Chondrocyte (in vitro differentiated cells): ENCODE results near the gene ENTREP1. TPM values are rescaled to one million over a fixed set of nuclear protein-coding genes. Genes with fewer than 3 reads are reported as not detected.

ENCODE experiments used
- DNase-seq: peaks from one replicate; pipeline ENCODE4 v3.0.0; 2021; ENCODE audit warnings: mixed read lengths, low spot score
- H3K27ac Mint-ChIP-seq: one replicate; pipeline ENCODE4 v1.8.0; 2021; ENCODE audit warnings: mild to moderate bottlenecking, moderate library complexity, mixed read lengths; ENCODE audit not compliant: unreplicated experiment
- H3K27me3 Mint-ChIP-seq: 2 replicates; pipeline ENCODE4 v1.8.0; 2021; ENCODE audit warnings: low read depth, mixed read lengths
- H3K36me3 Mint-ChIP-seq: 2 replicates; pipeline ENCODE4 v1.8.0; 2021; ENCODE audit warnings: low read depth, mixed read lengths
- H3K4me1 Mint-ChIP-seq: 2 replicates; pipeline ENCODE4 v1.8.0; 2021; ENCODE audit warnings: low read depth, mild to moderate bottlenecking, mixed read lengths
- H3K4me3 Mint-ChIP-seq: one replicate; pipeline ENCODE4 v1.8.0; 2021; ENCODE audit warnings: mild to moderate bottlenecking, moderate library complexity, mixed read lengths; ENCODE audit not compliant: unreplicated experiment
- H3K9me3 Mint-ChIP-seq: 2 replicates; pipeline ENCODE4 v1.8.0; 2021; ENCODE audit warnings: low read depth, mixed read lengths
- CTCF ChIP-seq: fragments of 200-600 bp; sonication (generic); IDR thresholded peaks from 2 replicates; pipeline ENCODE4 v1.5.0; 2021; ENCODE audit warnings: antibody characterized with exemption, mild to moderate bottlenecking, moderate library complexity
- total RNA-seq: library from RNA; stranded (reverse); gene quantifications from 3 replicates; pipeline ENCODE4 v1.2.1, GENCODE V29; 2021

Gene ENTREP1
- total RNA-seq, 1 donor from 2014 or later = 3.6 TPM

GRCh38 chr9:69411931-69412740, 87.1 kb downstream of the ENTREP1 start:
- Mint-ChIP-seq H3K36me3 (no peaks in the 10 kb centered on the region), H3K4me1 (no peaks in the 10 kb centered on the region), H3K27ac (no peak overlapping the region), H3K9me3 (no peaks in the 10 kb centered on the region), H3K4me3 (no peak overlapping the region), H3K27me3 (peaks cover 8% of the 10 kb centered on the region)
- no peak for DNase-seq
- no peak for TF ChIP-seq CTCF

GRCh38 chr9:69412741-69413150, 87.7 kb downstream of the ENTREP1 start:
- no peaks in the 10 kb centered on the region for H3K36me3 Mint-ChIP-seq
- H3K4me3 Mint-ChIP-seq = peak overlapping the region; percentile 4
- no peaks in the 10 kb centered on the region for H3K9me3 Mint-ChIP-seq
- H3K27ac Mint-ChIP-seq = no peak overlapping the region
- no peaks in the 10 kb centered on the region for H3K4me1 Mint-ChIP-seq
- TF ChIP-seq CTCF = peak; percentile 81
- DNase-seq = no peak
- peaks cover 8% of the 10 kb centered on the region for H3K27me3 Mint-ChIP-seq

GRCh38 chr9:69420611-69421270, 95.7 kb downstream of the ENTREP1 start:
- TF ChIP-seq CTCF = no peak
- DNase-seq = no peak
- H3K27me3 Mint-ChIP-seq = peaks cover 5% of the 10 kb centered on the region
- no peaks in the 10 kb centered on the region for H3K9me3 Mint-ChIP-seq
- H3K4me3 Mint-ChIP-seq = no peak overlapping the region
- H3K4me1 Mint-ChIP-seq = no peaks in the 10 kb centered on the region
- H3K27ac Mint-ChIP-seq = no peak overlapping the region
- H3K36me3 Mint-ChIP-seq = peaks cover 4% of the 10 kb centered on the region

- Mint-ChIP-seq H3K9me3 (no peaks in the 10 kb centered on the region), H3K36me3 (peaks cover 6% of the 10 kb centered on the region), H3K27me3 (peaks cover 5% of the 10 kb centered on the region), H3K4me3 (no peak overlapping the region), H3K27ac (no peak overlapping the region), H3K4me1 (no peaks in the 10 kb centered on the region)
- peak; percentile 88 for TF ChIP-seq CTCF
- no peak for DNase-seq
Measured at GRCh38 chr9:69421908-69422801, 97.1 kb downstream of the ENTREP1 start.
